ENCODE results near the gene PIK3R5. TPM values are rescaled to one million over a fixed set of nuclear protein-coding genes. Genes with fewer than 3 reads are reported as not detected.

PIK3R5 gene
- total RNA-seq, 2 experiments from 2014 or later: 0.76 to 1.5 TPM

DNA sequence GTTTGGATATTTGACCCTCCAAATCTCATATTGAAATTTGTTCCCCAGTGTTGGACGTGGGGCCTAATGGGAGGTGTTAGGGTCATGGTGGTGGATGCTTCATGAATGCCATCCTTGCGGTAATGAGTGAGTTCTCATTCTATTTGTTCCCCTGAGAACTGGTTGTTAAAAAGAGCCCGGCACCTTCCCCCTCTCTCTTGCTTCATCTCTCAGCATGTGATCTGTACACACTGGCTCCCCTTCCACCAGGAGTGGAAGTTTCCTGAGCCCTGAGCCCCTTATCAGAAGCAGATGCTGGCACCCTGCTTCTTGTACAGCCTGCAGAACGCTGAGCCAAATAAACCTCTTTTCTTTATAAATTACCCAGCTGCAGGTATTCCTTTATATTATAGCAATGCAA lies 123.7 kb downstream of the PIK3R5 start:
- BruUV-seq (replicated peaks): no TSS peak
- POLR2A ChIA-PET: interaction anchor here (0.6 kb wide), 1 partner anchor 843 kb away, joined by 3 read pairs; no protein-coding TSS in a partner anchor
- no peak overlapping the region for H3K27ac ChIP-seq (ENCODE audit: low read depth, low read length, poor library complexity, severe bottlenecking)
- no peaks in the 10 kb centered on the region for H3K9me3 ChIP-seq (ENCODE audit: low read length)
- intact Hi-C loops (cut with micrococcal nuclease; ENCODE audit: unreplicated experiment): no loop called here
- TF ChIP-seq, protein P1, sequence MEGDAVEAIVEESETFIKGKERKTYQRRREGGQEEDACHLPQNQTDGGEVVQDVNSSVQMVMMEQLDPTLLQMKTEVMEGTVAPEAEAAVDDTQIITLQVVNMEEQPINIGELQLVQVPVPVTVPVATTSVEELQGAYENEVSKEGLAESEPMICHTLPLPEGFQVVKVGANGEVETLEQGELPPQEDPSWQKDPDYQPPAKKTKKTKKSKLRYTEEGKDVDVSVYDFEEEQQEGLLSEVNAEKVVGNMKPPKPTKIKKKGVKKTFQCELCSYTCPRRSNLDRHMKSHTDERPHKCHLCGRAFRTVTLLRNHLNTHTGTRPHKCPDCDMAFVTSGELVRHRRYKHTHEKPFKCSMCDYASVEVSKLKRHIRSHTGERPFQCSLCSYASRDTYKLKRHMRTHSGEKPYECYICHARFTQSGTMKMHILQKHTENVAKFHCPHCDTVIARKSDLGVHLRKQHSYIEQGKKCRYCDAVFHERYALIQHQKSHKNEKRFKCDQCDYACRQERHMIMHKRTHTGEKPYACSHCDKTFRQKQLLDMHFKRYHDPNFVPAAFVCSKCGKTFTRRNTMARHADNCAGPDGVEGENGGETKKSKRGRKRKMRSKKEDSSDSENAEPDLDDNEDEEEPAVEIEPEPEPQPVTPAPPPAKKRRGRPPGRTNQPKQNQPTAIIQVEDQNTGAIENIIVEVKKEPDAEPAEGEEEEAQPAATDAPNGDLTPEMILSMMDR (conservative IDR thresholded peaks at IDR 0.05; ENCODE audit: low read length): no peak
- no peak for TF ChIP-seq EZH2phosphoT487 (IDR thresholded peaks at IDR 0.05; ENCODE audit: borderline replicate concordance, low read depth, low read length)
- CTCF ChIA-PET (ENCODE audit: unreplicated experiment): no interaction called here
- H4K20me1 ChIP-seq (ENCODE audit: insufficient read depth, low read length): no peaks in the 10 kb centered on the region
- no peaks in the 10 kb centered on the region for H3K9me2 ChIP-seq (ENCODE audit: insufficient read depth, low read length)
- H3K4me2 ChIP-seq (ENCODE audit: low read length): no peak overlapping the region
- no peak overlapping the region for H2AFZ ChIP-seq (ENCODE audit: low read length)
- no peaks in the 10 kb centered on the region for H3K4me1 ChIP-seq (ENCODE audit: insufficient read depth, low read length, poor library complexity, severe bottlenecking)
- H3K79me2 ChIP-seq (ENCODE audit: insufficient read depth, low read depth, low read length): no peaks in the 10 kb centered on the region
- H3K36me3 ChIP-seq (ENCODE audit: insufficient read depth, low read length): no peaks in the 10 kb centered on the region
- DNase-seq (ENCODE audit: low spot score): no peak
- H3K4me3 ChIP-seq (ENCODE audit: low read depth, low read length, poor library complexity, severe bottlenecking): no peak overlapping the region

DNA sequence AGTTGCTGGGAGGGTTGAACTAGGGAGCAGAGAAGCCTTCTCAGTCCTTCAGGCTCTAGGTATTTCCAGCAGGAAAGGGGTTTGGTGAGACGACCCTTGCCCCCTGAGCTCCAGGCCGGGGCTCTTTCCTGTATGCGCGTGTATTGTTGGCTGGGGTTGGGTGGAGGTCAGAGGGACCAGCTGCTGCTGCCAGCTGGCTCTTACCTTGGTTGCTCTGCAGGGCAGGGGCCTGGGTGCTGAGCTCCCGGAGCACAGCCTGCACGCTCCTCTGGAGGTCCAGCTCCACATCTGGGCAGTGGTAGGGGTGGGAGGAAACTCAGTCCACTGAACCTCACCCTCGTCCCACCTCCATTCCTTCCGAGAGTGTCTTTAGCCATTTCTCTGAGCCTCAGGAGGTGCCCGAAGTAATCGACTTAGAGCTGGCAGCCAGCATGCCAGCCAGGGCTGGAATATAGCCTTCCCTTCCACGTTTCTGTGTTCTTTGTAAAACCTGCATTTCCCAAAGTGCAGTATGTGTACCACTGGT lies 126.0 kb downstream of the PIK3R5 start:
- ChIA-PET CTCF (ENCODE audit: unreplicated experiment) (no interaction called here), POLR2A (no interaction called here)
- DNase-seq (ENCODE audit: low spot score): no peak
- H3K4me3 ChIP-seq (ENCODE audit: low read depth, low read length, poor library complexity, severe bottlenecking): no peak overlapping the region
- TF ChIP-seq, protein P1 (conservative IDR thresholded peaks at IDR 0.05; ENCODE audit: low read length): no peak
- no peak for TF ChIP-seq EZH2phosphoT487 (IDR thresholded peaks at IDR 0.05; ENCODE audit: borderline replicate concordance, low read depth, low read length)
- H2AFZ ChIP-seq (ENCODE audit: low read length): no peak overlapping the region
- H3K4me2 ChIP-seq (ENCODE audit: low read length): no peak overlapping the region
- no peaks in the 10 kb centered on the region for H4K20me1 ChIP-seq (ENCODE audit: insufficient read depth, low read length)
- H3K27ac ChIP-seq (ENCODE audit: low read depth, low read length, poor library complexity, severe bottlenecking): no peak overlapping the region
- no TSS peak for BruUV-seq (replicated peaks)
- intact Hi-C loops (cut with micrococcal nuclease; ENCODE audit: unreplicated experiment): no loop called here
- no peaks in the 10 kb centered on the region for H3K36me3 ChIP-seq (ENCODE audit: insufficient read depth, low read length)
- H3K9me2 ChIP-seq (ENCODE audit: insufficient read depth, low read length): no peaks in the 10 kb centered on the region
- no peaks in the 10 kb centered on the region for H3K9me3 ChIP-seq (ENCODE audit: low read length)
- H3K79me2 ChIP-seq (ENCODE audit: insufficient read depth, low read depth, low read length): no peaks in the 10 kb centered on the region
- H3K4me1 ChIP-seq (ENCODE audit: insufficient read depth, low read length, poor library complexity, severe bottlenecking): no peaks in the 10 kb centered on the region

DNA sequence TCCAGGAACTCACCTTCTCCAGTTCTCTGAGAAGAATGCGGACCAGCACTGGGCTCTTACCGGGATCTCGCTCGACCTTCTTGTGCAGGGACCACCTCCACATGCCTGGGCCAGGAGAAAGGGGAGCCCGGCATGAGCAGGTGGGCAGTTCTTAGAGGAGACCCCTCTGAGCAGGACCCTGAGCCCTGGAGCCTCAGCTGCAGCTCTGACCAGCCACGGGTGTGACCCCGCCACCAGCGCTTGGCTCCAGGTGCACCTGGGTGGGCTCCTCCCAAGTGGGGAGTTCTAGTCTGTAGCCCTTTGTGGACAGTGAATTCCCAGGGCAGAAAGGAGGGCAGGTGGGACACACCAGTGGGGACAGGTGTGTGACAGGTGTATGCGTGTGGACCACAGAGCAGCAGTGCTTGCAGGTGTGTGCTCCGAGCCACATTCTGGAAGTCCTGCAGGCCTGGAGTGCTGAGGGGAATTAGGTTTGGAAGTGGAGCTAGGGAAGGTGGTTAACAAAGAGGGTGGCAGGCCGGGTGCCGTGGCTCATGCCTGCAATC lies 126.9 kb downstream of the PIK3R5 start:
- Histone ChIP-seq H2AFZ (ENCODE audit: low read length) (no peak overlapping the region), H3K27ac (ENCODE audit: low read depth, low read length, poor library complexity, severe bottlenecking) (no peak overlapping the region), H3K9me2 (ENCODE audit: insufficient read depth, low read length) (no peaks in the 10 kb centered on the region), H4K20me1 (ENCODE audit: insufficient read depth, low read length) (no peaks in the 10 kb centered on the region), H3K4me3 (ENCODE audit: low read depth, low read length, poor library complexity, severe bottlenecking) (no peak overlapping the region), H3K36me3 (ENCODE audit: insufficient read depth, low read length) (no peaks in the 10 kb centered on the region), H3K4me1 (ENCODE audit: insufficient read depth, low read length, poor library complexity, severe bottlenecking) (no peaks in the 10 kb centered on the region), H3K9me3 (ENCODE audit: low read length) (no peaks in the 10 kb centered on the region), H3K79me2 (ENCODE audit: insufficient read depth, low read depth, low read length) (no peaks in the 10 kb centered on the region), H3K4me2 (ENCODE audit: low read length) (no peak overlapping the region)
- ChIA-PET CTCF (ENCODE audit: unreplicated experiment) (no interaction called here), POLR2A (no interaction called here)
- no TSS peak for BruUV-seq (replicated peaks)
- DNase-seq (ENCODE audit: low spot score): no peak
- no peak for TF ChIP-seq EZH2phosphoT487 (IDR thresholded peaks at IDR 0.05; ENCODE audit: borderline replicate concordance, low read depth, low read length)
- TF ChIP-seq, protein P1 (conservative IDR thresholded peaks at IDR 0.05; ENCODE audit: low read length): no peak
- intact Hi-C loops (cut with micrococcal nuclease; ENCODE audit: unreplicated experiment): no loop called here

Measured in OCI-LY7 (cell line).